GM11168 (cell line): ENCODE results near the gene TCF4.

Source experiments
- in situ Hi-C: fragments of 300-500 bp; cut with MboI; formaldehyde crosslinking; loops from one replicate; pipeline ENCODE4 v1.12.0; 2022; ENCODE audit warnings: low sequenced_read_pairs; ENCODE audit not compliant: unreplicated experiment

The TCF4 gene

DNA sequence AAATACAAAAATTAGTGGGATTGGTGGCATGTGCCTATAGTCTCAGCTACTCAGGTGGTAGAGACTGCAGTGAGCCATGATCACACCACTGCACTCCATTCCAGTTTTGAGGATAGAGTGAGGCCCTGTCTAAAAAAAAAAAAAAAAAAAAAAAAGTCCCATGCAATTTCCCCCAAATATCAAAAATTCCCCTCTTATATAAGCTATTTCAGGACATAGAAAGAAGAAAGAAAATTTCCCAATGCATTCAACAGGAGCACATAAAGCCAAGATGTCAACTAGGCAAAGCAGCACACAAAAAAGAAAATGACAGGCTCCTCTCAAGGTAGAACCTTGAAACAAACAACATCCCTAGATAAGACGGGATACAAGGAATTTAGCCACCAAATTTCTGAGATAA is 213.3 kb downstream of the TCF4 start:
- in situ Hi-C loops, result no loop called here

DNA sequence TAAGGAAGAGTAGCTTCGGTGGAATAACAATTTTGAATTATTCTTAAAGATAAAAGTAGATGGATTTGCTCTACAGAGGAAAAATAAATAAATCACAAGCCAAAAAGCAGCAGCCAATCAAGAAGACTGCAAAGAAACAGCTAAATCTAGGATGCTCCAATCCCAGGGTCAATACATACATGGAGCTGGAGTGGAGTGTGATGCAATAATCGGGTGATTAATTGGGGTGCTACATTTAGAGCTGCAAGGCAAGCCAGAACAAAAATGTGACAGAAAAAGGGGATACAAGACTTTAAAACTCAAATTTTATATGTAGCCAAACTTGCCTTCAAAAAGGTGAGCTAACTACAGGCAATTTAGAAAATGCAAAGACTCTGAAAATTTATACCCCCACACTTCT is 215.8 kb downstream of the TCF4 start:
- in situ Hi-C loops, result no loop called here

DNA sequence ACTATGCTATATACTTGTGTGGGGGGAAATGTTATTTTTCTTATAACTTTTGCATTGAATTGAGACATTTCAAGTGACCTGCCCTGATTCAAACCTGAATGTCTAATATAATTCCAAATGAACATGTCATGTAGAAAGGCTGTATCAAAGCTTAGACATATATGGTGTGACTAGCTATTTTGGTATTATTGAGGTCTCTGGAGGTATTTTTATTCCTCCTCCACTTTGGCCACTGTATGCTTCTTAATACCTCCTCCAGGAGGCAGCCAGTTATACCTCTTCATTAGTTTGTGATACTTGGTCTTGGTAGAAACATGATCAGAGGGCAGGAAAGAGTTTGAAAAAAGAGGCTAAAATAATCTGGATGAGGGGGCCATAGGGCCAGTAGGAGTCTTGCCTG is 217.1 kb downstream of the TCF4 start:
- in situ Hi-C loops, result no loop called here

DNA sequence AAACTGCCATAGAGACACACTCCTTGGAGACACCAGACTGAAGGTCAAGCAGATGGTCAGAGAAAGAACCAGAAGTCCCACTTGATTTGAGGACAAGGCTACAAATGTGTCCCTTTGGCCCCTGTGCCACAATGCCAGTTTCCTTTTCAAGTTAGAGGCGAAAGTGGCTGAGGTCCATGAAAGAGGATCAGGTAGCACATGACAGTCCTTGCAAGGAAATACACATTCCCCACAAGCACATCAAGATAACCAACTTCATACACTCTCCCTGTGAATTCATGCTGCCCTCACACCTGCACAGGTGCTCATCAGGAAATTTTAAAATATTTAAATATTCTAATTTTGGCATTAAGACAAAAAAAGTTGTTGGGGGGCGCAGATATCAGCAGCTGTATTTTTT is 218.6 kb downstream of the TCF4 start:
- in situ Hi-C loops, result no loop called here

DNA sequence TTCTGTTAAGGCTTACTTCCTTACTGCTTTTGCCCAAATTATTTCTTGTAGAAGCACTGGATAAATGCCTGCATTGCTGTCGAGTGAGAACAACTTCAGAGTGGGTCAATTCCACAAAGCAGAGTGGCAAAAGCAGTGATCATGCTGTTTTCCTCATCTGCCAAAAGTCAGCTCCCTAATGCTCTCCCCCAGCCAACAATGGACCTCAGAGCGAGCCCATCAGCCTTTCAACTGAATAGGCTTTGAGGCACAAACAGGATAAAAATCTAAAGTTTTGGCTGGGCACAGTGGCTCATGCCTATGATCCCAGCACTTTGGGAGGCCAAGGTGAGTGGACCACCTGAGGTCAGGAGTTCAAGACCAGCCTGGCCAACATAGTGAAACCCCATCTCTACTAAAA is 222.7 kb downstream of the TCF4 start:
- in situ Hi-C loops, result no loop called here

DNA sequence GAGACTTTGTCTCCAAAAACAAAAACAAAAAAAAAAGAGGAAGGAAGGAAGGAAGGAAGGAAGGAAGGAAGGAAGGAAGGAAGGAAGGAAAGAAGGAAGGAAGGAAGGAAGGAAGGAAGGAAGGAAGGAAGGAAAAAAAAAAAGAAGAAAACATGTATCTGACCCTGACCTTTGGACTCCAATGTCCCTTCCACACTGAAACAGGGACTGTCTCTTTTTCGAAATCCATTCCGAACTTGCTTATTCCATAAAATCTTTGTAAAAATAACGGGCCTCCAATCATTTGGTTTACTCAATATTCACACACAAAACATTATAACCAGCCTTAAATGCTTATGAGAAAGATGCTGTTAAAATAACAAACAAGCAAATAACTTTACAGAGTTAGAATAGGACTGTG is 225.7 kb downstream of the TCF4 start:
- in situ Hi-C loops, result no loop called here

DNA sequence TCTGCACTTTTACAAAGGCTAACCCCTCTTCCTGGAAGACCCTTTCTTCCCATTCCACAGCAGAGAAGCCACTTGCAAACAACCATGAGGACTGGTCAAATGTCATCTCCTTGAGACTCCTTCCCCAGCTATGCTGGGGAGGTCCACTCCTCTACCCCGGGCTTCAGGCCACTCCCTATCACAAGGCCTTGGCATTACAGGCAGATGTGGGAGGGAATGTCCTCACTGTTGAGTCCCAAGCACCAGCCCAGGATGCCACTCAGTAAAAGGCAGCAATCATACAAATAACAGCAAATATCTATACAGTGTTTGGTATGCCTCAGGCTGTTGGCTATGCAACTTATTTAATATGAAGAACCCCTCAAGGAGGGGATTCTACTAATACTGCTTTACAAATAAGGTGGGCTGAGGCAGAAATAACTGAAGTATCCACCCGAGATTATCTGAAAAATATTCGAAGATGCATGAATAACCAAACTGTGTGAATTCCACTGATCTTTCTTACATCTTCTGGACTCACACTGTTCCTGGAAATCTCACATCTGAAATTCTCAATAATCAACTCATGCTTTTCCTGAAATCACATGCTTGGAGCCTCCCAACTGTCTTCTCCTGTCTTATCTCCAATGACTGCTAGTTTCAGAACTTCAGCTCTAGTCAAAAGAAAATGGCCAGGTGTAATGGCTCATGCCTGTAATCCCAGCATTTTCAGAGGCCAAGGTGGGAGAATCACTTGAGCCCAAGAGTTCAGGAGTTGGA is 226.3 kb downstream of the TCF4 start:
- in situ Hi-C loops, result no loop called here

DNA sequence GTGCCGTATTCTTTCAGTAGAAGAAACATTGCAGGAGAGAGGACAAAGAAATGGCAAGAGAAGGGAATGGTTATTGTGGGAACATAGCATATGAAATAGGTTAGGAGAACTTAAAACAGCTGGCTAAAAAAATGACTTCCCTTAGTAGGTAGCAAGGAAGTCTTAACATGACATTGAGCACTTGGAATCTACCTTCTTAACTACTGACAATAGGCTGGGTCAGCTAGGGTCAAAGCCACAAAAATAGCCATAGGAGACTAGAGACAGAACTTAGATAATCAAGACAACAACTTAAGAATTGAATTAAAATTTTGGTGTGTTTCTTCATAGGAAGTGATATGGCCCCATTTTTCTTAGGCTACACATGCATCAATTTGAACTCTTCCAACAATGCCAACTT is 227.9 kb downstream of the TCF4 start:
- in situ Hi-C loops, result no loop called here

DNA sequence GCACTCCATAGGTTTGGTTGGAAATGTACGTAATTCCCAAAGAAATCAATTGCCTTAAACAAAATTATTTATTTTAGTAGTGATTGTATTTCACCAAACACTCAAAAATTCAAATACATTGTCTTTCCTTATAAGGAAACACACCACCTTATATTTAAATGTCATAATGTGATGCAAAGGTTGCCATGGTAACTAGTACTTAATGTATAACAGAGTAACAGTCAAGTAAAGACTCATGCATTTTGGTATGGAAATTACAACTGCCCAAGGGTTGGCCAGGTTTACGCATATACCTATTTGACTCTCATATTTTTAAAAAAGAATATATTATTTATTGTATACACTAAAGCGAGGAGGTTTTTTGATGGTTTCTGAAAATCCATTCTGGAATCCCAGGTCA is 231.2 kb downstream of the TCF4 start:
- in situ Hi-C loops, result no loop called here

DNA sequence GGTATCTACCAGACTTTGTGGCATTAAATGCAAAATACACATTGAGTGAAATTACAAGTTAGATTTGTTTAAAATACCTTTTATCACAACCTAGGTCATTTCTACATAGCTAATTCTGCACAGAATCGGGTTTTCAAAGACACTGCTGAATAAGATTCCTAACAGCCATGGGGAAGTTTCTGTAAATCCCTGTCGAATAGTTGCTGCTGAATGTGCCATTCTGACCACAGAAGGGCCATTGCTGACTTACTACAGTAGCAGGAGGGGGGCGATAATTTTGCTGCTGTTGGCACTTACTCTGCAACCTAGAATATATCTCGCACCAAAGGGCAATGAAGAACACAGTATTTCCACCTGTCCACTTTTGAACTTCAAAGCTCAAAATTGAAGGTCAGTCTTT is 232.8 kb downstream of the TCF4 start:
- in situ Hi-C loops, result no loop called here

DNA sequence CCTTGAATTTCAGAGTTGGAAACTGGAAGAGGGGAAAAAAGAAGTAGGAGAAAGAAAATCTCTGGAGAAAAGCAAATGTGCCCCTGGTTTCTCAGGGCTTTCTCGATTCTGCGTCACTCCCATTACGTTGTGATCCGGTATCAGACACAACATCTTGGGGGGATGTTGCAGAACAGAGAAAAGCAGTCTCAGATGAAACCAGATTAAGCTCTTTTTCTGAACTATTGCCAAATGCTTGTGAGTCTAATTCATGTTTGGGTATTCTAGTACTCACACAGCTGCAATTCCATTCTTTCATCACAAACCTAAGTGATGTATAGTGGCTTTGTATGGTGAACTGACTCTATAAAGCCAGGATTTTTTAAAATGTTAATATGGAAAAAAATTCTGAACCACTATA is 233.2 kb downstream of the TCF4 start:
- in situ Hi-C loops, result no loop called here

DNA sequence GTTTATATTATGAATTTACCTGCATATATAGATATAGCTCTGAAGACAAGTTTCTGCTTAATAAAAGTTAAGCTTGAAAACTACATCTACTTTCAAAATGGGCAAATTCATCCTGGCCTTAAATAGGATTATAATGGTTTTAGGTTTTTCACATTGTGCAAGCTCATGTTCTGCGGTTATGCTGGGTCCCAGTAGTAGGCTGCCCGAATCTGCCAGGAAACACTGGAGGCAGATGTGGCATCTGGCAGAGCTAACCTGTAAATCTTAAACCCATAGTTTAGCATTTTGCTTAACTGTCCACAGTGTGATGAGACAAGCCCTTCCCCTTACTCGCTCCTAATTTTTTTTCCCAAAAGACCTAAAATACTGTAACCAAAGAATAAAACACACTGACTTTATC is 234.2 kb downstream of the TCF4 start:
- in situ Hi-C loops, result no loop called here

DNA sequence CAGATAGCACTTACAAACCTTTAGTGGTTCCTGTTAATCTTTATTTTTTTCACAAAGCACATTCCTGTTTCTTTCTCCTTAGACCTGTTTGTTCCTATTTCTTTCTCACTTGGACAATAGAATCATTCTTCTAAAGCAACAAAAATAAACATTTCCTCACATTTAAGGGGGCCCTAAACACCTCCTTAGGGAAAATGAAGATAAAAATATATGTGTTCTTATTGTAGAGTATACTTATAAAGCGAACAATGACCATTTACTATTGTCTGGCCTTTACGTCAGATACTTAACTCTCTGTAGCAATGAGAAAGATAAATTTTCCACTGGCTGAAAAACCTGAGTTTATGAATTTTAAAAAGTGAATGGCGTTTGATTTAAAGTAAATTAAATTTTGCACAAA is 234.6 kb downstream of the TCF4 start:
- in situ Hi-C loops, result no loop called here

DNA sequence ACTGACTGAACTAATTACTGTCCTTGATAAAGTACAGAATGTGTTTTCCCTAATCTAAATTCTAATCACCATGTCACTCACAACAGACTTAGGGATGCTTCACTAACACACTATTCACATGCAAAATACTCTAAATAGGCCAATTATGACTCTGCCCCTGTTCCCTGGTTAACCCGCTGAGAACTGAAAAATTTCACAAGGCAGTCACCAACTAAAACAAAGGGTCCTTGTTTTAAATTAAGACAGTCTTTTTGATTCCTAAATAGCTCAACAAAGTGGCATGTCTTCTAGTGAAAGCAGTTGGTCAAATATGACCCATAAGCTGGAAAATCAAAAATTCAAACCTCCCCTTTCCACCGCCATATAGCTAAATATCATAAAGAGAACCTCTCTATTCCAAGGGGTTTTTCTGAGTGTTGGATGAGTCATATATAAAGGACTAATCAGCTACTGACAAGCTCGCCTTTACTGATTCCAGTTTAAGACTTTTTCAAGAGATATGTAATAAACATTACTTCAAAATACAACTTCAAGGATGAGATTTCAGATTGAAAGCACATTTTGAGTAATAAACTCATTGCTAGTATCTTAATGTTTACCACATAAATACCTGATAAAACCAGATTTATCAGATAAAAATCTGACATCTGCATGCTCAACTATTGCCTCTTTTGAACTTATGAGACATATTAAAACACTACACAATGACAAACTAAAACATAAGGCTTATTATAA is 235.8 kb downstream of the TCF4 start:
- in situ Hi-C loops, result no loop called here

DNA sequence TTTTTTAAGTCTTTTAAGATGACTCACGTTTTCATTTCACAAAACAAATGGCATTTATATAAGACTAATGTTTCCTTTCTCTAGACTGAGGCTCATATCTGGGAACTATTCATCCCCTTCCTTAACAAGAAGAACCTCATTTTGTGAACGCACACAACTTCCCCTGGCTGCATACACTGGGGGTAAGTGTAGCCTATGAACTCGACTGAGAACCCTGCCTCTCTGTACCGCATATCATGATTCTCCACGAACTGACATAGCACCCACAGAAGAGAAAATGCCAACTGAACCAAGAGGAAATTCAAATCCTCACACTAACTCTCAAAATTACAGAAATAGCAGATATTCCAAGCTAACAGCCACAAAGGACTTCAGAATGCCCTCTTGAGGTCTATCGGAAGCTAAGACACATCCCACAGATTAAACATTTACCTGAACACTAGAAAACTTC is 236.7 kb downstream of the TCF4 start:
- in situ Hi-C loops, result no loop called here

DNA sequence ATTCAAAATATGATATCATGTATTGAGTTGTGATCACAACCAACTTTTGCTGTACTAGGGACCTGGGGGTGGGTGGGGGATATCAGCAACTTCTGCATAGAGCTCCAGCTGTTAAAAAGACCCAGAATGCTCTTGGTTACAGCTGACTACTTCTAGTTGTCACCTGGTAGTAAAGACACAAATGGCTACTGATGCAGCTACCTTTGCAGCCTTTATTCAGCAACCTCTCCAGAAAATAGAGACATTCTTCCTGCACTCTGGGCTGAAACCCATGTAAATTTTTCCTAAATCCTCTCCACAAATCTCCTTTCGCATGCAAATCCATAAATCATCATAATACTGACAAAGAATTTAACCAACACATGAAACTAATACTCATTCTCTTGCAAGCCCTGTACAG is 238.3 kb downstream of the TCF4 start:
- in situ Hi-C loops, result no loop called here

DNA sequence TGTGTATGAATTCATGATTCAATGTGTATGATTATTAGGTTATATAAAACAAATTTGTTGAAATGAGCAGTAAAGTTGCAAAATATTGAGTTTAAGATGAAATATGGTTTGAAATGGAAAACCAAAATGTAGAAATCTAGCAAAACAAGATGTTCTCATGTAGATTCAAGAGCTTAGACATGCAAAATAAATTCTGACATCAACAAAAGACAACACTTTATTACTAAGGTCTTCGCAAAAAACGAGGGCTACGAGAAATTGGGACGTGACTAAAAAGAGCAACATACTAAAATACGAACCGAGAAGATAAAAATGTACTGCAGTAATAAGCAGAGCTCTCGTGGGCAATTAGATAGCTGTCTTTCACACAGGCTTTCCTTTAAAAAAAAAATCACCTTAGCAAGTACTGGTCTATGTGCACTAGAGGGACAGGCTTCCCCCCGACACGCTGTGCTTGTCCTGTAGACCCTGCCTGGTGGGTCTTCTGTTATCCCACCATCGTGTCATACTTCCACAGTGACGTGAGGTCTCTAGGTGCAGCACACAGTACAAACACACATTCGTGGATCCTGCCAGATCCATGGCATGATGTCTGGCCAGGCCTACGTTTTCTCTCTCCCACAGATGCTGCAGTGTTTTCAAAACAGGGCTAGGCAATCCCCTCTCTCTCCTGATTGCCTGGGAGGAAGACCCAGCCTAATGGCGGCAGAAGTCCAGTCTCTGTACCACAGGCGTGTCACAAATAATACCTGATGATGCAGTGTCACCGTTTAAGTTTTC is 240.8 kb downstream of the TCF4 start:
- in situ Hi-C loops, result no loop called here

DNA sequence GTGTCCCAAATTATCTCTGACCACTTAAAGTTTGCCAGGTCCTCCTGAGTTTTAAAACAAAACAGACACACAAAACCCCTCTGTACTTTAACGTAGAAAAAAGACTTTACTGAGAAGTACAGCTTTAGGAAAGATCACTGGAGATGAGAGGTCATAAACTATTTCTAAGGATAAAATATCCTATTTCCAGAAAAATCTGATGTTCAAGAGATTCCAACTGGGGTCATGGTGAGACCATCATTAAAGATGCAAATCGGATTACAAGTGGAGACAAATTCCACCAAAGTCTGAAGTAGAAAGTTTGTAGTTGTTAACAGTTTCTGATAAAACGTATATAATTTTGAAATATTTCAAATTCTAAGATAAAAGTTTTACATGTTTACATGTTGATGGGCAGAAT is 241.6 kb downstream of the TCF4 start:
- in situ Hi-C loops, result no loop called here

DNA sequence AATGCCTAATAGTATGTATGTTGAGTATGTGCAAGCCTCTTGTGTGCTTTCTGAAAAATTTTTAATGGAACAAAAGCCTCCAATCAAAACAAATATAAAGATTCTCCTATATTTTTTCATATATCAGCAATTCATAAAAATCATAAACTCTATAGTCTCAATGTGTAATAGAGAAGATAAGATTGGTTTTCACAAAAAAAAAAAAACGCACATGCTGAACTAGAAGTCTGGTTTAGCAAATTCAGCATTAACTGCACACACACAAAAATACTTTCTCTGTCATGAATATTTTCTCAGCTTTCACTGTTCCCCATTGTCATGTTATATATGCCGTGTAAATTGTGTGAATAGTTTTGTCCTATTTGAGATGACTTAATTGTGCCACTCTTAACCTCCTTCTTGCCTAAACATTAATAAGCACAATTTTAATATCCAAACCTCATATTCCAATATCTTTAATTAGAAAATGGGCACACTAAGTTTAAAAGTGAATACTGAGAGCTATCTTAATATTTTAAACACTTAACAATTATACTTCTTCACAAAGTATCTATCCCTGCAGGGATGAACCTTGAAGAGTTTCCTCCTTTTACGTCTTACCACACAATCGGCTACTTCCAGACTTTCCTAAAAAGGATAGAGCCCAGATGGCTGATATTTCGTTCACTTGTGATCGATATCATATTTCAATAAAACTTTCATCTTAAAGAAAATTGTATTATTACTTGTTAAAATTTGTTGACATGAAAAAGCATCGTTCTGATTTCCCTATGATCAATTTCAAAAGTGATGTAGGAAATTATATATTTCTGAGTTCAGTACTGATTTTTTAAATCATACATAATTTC is 242.7 kb downstream of the TCF4 start:
- in situ Hi-C loops, result no loop called here

DNA sequence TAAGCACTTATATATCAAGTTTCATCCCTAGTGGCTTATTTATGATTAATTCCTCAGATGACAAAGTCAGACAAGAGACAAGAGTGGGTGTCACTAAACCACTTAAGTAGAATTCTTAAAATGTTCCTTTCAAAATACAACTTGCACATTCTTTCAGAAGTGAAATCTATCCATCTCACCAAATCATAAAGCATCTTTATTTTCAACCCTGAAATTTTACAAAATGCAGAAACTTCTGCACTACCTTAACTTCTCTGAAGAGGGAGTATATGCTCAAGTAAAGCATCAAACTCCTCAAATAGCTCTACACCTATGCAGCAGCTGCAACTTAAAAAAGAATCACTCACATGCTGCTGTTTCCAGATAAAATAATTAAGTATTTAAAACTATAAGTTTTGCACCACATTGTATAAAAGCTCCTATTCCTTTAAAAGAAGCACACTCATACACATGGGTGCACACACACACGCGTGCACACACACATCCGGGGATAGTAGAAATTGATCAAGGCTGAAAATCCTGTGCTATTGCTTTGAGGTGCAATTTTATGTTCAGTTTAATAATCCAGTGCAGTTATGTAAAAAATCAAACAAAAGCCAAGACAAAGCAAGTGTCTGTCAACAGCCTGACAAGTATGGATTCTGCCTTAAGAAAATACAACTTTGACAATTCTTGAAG is 244.5 kb downstream of the TCF4 start:
- in situ Hi-C loops, result no loop called here
